GM13977 (cell line): Measurements from ENCODE around the gene HIVEP2.

Source experiments
- DNase-seq: peaks from one replicate; pipeline ENCODE4 v3.0.0; 2012; ENCODE audit warnings: low spot score
- CTCF ChIP-seq: IDR thresholded peaks from 2 replicates; pipeline ENCODE4 v1.5.1; 2012; ENCODE audit warnings: mild to moderate bottlenecking, control low read depth; ENCODE audit not compliant: insufficient read depth; ENCODE audit errors: extremely low read depth, missing control alignments
- in situ Hi-C: fragments of 300-500 bp; cut with MboI; formaldehyde crosslinking; loops from one replicate; pipeline ENCODE4 v1.12.0; 2022; ENCODE audit warnings: low sequenced_read_pairs, low pct_unique_long_range_greater_than_20kb, mixed read lengths, inconsistent platforms; ENCODE audit not compliant: unreplicated experiment

Gene HIVEP2

GRCh38 chr6:142822842-142823241 lies 122.1 kb downstream of the HIVEP2 start:
- in situ Hi-C loops, result no loop called here
- TF ChIP-seq CTCF, result peak; percentile 65
- DNase-seq, result no peak

- peak; percentile 52 for DNase-seq
- TF ChIP-seq CTCF, result no peak
- in situ Hi-C loops, result no loop called here
Observed at GRCh38 chr6:142822383-142822782, 122.6 kb downstream of the HIVEP2 start.

- no peak for TF ChIP-seq CTCF
- DNase-seq, result no peak
- in situ Hi-C loops, result no loop called here
Observed at GRCh38 chr6:142821860-142822259, 123.1 kb downstream of the HIVEP2 start.

GRCh38 chr6:142821164-142821716 lies 123.7 kb downstream of the HIVEP2 start:
- in situ Hi-C loops, result no loop called here

GRCh38 chr6:142820338-142821051 lies 124.5 kb downstream of the HIVEP2 start:
- in situ Hi-C loops, result no loop called here
- DNase-seq, result no peak
- no peak for TF ChIP-seq CTCF

More at GRCh38 chr6:142821164-142821716, 123.7 kb downstream of the HIVEP2 start:
- DNase-seq, result no peak
- TF ChIP-seq CTCF, result no peak

GRCh38 chr6:142819603-142820337 lies 125.2 kb downstream of the HIVEP2 start:
- in situ Hi-C loops, result no loop called here
- TF ChIP-seq CTCF, result no peak
- no peak for DNase-seq
